NCI-H146 treated with DMSO at 0.1 percent for 48 hours (cell line): ENCODE data around the gene IFT122.
A peak's percentile ranks its signal among the peaks of the same experiment; 100 is the strongest.
"Not testable (repeated sequence)": the region's sequence is repeated elsewhere in the genome, so short reads cannot be mapped to it uniquely, and the experiment has no call there.

Experiments used
- DNase-seq: peaks from one replicate; lab custom pipeline; 2025; ENCODE audit not compliant: unreplicated experiment; lab: John Stamatoyannopoulos, UW

IFT122 gene, protein sequence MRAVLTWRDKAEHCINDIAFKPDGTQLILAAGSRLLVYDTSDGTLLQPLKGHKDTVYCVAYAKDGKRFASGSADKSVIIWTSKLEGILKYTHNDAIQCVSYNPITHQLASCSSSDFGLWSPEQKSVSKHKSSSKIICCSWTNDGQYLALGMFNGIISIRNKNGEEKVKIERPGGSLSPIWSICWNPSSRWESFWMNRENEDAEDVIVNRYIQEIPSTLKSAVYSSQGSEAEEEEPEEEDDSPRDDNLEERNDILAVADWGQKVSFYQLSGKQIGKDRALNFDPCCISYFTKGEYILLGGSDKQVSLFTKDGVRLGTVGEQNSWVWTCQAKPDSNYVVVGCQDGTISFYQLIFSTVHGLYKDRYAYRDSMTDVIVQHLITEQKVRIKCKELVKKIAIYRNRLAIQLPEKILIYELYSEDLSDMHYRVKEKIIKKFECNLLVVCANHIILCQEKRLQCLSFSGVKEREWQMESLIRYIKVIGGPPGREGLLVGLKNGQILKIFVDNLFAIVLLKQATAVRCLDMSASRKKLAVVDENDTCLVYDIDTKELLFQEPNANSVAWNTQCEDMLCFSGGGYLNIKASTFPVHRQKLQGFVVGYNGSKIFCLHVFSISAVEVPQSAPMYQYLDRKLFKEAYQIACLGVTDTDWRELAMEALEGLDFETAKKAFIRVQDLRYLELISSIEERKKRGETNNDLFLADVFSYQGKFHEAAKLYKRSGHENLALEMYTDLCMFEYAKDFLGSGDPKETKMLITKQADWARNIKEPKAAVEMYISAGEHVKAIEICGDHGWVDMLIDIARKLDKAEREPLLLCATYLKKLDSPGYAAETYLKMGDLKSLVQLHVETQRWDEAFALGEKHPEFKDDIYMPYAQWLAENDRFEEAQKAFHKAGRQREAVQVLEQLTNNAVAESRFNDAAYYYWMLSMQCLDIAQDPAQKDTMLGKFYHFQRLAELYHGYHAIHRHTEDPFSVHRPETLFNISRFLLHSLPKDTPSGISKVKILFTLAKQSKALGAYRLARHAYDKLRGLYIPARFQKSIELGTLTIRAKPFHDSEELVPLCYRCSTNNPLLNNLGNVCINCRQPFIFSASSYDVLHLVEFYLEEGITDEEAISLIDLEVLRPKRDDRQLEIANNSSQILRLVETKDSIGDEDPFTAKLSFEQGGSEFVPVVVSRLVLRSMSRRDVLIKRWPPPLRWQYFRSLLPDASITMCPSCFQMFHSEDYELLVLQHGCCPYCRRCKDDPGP

GRCh38 chr3:129439817-129440617, at the start of gene IFT122, which contains the start of gene MBD4:
Gene IFT122 (plus strand): TSS chr3:129440224. CDS start chr3:129440331, 107 bp downstream.
Gene MBD4 (minus strand): TSS chr3:129439948. CDS start chr3:129439833, 115 bp downstream.
- DNase-seq: peak; percentile 100

DNA sequence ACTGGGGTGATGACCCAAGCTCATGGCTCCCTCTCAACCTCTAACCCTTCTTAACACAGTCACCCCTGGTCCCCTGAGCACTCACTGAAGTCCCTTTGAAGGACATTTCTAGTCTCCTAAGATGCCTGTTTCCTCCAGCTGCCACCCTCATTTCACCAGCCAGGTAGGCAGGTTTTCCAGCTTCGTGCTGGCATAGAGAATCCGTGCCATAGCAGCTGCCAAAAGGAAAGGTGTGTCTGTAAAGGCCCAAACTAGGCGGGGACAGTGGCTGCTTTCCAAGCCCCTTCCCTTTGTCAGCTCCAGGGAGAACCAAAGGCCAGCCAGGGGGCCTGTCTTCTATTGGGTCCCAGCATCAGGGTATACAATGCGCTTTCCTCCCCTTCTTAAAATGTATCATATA, 48.4 kb upstream of the IFT122 start:
- DNase-seq: not testable (repeated sequence)

DNA sequence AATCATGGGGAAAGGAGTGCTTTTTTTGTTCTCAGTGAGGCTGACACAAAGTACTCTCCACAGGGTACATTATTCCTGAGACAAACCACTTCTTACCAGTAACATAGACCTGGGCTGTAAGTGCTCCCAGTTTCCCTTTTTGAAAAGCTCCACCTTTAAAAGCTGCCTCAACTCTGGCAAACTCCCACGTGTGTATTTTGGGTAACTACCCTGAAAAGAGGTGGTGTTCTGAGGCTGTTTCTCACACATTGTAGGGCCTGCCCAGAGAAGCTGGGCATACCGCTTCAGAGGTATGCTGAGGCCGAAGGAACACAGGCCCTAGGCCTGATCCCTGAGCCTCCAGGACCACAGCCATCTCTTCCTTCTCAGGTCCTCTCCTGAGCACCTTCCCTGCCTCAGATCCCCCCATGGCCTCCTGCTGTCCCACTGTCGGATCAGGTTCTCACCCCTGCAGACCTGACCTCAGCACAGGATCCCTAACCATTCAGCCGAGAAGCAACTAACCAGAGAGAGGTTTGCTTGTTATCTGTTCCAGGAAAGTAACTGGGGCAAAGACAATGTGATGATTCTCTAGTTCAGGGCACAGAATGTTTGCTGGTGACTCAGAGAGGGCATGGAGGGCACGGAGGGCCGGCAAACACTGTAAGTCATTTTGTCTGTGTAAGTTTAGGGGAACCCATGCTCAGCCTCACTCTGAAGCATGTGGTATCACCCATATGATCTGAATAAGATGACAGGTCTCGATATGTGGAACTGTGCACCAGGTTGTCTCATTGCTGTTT, 47.7 kb upstream of the IFT122 start:
- not testable (repeated sequence) for DNase-seq

GRCh38 chr3:129393271-129393670, 46.8 kb upstream of the IFT122 start:
- no peak for DNase-seq

DNA sequence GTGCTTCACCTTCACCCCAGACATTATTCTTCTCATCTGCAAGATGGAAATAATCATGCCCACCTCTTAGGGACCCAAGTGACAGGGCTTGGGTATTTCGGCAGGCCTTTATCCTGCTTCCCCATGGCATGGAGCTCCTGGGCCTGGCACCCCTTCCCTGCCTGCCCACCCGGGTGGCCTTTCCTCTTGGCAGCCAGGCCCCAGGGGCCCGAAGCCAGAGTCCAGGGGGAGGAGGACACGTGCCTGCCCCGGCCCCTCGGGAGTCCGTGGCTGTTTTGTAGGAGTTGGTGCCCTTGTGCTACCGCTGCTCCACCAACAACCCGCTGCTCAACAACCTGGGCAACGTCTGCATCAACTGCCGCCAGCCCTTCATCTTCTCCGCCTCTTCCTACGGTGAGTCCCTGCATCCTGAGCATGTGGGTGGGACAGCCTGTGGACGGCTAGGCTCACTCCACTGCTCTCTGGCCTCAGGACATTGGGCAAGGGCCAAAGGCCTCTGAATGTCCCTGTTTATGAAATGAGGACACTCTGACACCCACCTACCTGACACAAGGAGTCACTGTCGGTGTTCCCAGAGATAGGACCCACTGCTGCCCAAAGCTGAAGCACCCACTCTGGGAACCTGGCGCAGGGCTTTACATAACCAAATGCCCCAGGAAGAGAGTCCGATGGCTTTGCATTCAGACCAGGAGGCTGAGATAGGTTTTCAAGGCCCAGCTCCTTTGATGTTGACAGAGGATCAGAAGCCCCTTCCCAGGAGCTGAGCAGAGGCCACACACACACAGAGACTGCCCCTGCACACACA, 46.1 kb upstream of the IFT122 start:
- DNase-seq: not testable (repeated sequence)

DNA sequence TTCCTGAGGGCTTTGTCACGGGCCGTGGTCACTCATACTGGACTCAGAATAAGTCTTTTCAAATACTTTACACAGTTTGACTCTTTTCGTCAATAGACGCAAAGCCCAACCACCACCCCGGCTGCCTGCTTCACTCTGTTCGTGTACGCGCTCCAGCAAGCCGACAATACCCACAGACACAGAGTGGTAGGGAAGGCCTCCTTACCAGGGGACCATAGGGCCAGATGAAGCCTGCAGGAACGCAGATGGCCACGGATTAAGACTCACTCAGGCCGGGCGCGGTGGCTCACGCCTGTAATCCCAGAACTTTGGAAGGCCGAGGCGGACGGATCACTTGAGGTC, 41.2 kb upstream of the IFT122 start:
- DNase-seq: no peak

- peak; percentile 97 for DNase-seq
Observed at GRCh38 chr3:129399145-129399894, 40.7 kb upstream of the IFT122 start.

DNA sequence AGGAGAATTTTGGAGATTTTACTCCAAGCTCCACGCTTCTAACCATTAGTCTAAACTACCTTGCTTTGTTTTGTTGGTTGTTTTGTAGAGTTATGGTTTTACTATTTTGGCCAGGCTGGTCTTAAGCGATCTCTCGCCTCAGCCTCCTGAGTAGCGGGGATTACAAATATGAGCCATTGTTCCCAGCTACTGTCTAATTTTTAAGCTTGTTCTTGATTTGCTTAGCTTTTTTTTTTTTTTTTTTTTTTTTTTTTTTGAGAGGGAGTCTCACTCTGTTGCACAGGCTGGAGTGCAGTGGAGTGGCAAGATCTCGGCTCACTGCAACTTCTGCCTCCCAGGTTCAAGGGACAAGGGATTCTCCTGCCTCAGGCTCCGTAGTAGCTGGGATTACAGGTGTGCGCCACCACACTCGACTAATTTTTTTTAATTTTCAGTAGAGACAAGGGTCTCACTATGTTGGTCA, 40.1 kb upstream of the IFT122 start:
- no peak for DNase-seq

- no peak for DNase-seq
Observed at GRCh38 chr3:129402210-129402609, 37.8 kb upstream of the IFT122 start.

DNA sequence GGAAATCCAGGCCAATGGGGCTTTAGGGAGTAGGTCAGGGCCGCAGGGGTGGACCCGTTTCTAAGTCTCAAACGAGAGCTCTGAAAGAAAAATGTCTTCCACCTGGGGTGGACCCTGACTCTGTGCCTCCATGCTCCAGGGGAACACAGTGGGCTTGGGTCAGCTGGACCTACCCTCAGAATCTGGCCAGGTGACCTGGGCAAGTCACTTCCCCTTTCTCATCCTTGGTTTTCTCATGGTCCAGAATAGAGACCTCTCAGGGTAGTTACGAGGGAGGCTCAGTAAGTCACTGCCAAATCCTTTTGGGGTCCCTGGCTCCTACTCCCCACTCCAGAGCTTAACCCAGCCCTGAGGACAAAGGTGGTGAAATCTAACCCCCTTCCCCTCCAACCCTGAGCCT, 37.4 kb upstream of the IFT122 start:
- no peak for DNase-seq

DNA sequence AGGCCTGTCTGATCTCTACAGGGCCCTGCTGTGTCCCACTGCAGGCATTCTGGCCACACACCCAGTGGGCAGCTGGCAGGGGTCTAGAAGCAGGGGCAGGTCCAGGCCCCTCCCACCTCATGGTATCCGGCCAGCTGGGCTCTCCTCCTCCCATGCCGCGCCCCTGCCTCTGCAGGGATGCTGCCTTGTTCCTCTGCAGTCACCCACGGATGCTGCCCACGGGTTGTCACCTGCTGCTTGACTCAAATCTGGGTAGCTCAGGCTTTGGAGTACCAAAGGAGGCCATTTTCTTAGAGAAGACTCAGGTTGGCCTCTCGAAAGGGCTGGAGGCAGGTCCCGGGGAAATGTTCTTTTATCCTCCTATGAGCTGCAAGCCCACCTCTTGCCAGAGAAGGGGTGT, 36.6 kb upstream of the IFT122 start:
- DNase-seq: no peak

DNA sequence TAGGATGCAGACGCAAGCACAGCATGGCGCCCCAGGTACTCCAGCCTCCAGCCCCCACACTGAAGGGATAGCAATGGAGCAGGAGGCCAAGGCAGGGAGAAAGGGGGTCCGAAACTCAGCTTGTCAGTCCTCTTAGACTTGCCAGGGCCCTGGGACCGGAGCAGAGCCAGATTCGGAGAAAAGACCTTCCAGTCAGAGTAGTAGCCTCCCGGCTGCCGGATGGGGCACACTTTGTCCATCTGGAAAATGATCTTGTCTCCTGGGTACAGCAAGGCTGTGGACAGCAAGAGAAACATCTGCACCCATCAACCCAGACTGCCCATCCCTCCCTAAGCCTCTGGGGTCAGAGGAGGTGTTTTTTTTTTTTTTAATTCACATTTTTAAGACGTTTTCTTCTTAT, 35.9 kb upstream of the IFT122 start:
- no peak for DNase-seq

DNA sequence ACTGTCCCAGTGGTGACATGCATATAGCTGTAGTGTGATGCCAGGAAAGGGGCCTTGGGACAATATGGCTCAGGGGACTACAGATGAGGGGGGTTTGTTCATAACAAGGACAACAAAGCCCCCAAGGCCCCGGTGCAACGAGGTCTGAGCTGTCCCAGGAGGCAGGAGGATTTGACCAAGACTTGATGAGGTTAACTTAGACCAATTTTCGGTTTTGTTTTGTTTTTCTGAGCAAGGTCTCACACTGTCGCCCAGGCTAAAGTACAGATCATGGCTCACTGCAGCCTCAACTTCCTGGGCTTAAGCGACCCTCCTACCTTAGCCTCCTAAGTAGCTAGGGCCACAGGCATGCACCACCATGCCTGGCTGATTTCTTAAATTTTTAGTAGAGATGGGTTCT, 35.4 kb upstream of the IFT122 start:
- no peak for DNase-seq

DNA sequence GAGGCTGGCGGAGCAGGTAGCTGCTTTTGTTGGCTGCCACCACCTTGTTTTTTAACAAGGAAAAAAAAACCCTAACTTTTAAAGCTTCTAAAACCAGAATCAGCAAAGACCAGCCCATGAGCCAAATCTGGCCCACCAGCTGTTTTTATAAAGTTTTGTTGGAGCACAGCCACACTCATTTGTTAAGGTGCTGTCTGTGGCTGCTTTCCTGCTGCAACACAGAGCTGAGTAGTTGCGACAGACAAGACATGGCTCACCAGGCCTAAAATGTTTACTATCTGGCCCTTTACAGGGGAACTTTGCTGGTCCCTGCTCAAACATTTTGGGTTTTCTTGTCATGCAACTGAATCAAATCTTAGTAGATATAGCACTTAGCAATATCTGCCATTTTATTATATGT, 30.5 kb upstream of the IFT122 start:
- no peak for DNase-seq

DNA sequence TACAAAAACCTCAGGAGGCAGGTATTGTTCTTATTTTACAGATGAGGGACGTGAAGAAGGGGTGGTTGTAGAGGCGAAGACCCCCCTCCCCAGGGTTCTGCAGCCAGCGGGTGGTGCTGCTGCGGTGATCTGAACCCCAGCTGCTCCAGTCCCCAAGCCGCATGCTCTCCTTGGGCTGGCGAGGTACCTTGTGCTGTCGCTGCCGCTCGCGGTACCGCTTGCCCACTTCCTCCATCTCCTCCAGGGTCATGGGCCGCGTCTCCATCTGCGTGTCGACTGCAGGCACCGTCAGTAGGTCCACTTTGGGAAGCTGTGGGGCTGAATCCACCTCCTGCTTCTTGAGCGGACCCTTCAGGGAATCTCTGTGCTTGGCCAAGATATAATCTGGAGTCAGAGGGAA, 29.1 kb upstream of the IFT122 start:
- no peak for DNase-seq

DNA sequence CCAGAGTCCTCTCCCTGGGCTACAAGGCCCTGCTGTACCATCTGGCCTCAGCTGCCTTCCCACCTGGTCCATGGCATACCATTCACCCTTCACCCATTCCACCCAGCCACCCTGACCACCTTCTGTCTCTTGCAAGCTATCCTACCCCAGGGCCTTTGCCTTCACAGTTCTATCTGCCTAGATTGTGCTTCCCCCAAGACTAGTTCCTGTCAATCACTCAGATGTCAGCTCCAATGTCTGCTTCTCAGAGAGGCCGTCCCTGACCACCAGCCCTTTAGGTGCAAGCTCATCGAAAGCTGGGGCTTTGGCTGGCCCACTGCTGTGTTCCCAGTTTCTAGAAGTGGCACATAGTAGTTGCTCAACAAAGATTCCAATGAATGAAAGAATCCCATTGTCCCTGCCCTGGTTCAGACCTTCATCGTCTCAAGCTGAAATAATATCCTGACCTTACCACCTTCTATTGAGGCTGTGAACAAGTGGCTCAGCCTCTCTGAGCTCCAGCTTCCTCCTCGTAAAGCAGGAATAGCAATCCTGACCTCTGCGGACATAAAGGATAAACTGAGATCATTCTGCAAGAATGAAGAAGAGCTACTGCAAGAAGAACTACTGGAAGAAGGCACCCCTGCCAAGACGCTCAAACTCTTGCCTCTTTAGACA, 27.4 kb upstream of the IFT122 start:
- no peak for DNase-seq

GRCh38 chr3:129413238-129413637, 26.8 kb upstream of the IFT122 start:
- not testable (repeated sequence) for DNase-seq
